Hematopoietic multipotent progenitor cell treated with erythropoietin and hydrocortisone succinate and interleukin-3 and kit ligand, for 6 days (in vitro differentiated cells): ENCODE data around the gene SLC22A31.
A peak's percentile ranks its signal among the peaks of the same experiment; 100 is the strongest.

Experiments
- DNase-seq: peaks from one replicate; pipeline ENCODE4 v3.0.0-alpha.2; 2015

The SLC22A31 gene

GRCh38 chr16:89216315-89217137, 16.2 kb upstream of the SLC22A31 start:
- peak; percentile 91 for DNase-seq

GRCh38 chr16:89210904-89211515, 10.7 kb upstream of the SLC22A31 start:
- no peak for DNase-seq

- no peak for DNase-seq
Measured at GRCh38 chr16:89210165-89210903, 10.0 kb upstream of the SLC22A31 start.

- no peak for DNase-seq
Measured at GRCh38 chr16:89209522-89210044, 9.2 kb upstream of the SLC22A31 start.

GRCh38 chr16:89207993-89208392, 7.7 kb upstream of the SLC22A31 start:
- no peak for DNase-seq

GRCh38 chr16:89202422-89203215, 2.3 kb upstream of the SLC22A31 start:
- DNase-seq = no peak

GRCh38 chr16:89201439-89202377, 1.4 kb upstream of the SLC22A31 start:
- DNase-seq = peak; percentile 92

GRCh38 chr16:89200850-89201411, 594 bp upstream of the SLC22A31 start:
- DNase-seq = no peak

- DNase-seq = no peak
Measured at GRCh38 chr16:89199241-89200123, 855 bp downstream of the SLC22A31 start.

GRCh38 chr16:89198417-89199240, 1.7 kb downstream of the SLC22A31 start:
- no peak for DNase-seq

- DNase-seq = no peak
Measured at GRCh38 chr16:89197633-89198416, 2.5 kb downstream of the SLC22A31 start.

- no peak for DNase-seq
Measured at GRCh38 chr16:89197033-89197632, 3.2 kb downstream of the SLC22A31 start.

- no peak for DNase-seq
Measured at GRCh38 chr16:89195521-89196171, 4.7 kb downstream of the SLC22A31 start.

- no peak for DNase-seq
Measured at GRCh38 chr16:89194340-89195311, 5.7 kb downstream of the SLC22A31 start.

- no peak for DNase-seq
Measured at GRCh38 chr16:89193576-89194293, 6.6 kb downstream of the SLC22A31 start.
